Superior temporal gyrus (tissue), 1 donor: ENCODE data around the gene CD200R1L.

Source experiments
- DNase-seq: peaks from one replicate; pipeline ENCODE4 v3.0.0-alpha.2; 2016; ENCODE audit errors: extremely low spot score

CD200R1L gene

DNA sequence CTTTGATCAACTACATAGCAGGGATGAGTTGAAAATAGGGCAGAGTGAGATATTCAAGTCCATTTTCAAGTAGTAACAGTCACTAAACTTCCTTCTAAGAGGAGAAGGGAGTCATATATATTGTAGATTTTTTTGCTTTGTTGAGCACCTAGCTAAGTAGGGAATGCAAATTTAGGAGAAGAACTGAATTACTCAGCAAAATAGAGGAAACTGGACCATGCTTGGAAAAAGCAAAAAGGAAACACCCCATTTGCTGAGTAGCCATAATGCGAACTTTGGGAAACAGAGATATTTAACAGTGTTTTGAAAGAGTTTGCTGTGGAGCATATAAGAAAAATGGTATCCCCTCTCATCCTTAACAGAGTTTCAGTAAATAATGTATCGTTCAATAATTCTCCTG, 54.9 kb downstream of the CD200R1L start:
- DNase-seq, result no peak

DNA sequence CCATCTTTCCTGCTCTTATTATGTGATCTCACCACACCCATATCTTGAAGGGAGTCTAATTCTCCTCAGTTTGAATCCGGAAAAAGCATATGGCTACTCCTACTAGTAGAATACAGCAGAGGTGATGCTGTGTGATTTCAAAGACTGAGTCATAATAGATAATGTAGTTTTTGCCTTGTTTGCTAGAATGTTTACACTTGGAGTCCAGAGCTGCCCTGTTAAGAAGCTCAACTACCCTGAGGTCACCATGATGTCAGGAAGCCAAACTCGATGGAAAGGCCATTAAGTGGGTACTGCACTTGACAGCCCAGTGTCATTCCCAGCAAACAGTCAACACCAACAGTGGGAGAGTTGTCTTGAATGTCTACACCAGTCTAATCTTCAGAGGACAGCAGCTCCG, 56.9 kb downstream of the CD200R1L start:
- no peak for DNase-seq

DNA sequence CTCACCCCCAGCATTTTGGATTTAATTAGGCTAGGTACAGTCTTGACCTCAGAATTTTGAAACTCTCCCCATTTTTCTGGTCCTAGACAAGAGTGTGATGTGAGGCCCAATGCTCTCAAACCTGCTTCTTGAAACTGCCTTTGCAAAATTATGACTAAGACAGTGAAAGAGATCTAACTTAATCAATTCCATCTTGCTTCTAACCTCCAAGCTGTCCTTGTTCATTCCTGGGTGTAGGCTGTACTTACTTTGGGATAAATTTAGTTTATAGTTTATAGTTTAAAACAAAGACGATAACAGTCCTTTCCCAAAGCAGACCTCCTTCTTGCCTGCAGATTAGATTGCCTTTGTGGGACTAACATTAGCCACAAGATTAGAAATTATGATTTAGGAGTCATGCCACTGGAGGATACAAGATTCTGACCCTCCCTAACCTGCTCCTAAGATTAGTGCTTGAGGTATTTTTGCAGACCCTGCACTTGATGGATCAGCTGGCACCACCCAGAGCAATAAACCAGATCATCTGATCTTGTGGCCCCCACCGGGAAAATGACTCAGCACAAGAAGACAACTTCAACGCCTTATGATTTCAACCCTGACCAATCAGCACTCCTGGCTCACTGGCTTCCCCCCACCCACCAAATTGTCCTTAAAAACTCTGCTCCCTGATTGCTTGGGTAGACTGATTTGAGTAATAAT, 59.6 kb downstream of the CD200R1L start:
- no peak for DNase-seq

DNA sequence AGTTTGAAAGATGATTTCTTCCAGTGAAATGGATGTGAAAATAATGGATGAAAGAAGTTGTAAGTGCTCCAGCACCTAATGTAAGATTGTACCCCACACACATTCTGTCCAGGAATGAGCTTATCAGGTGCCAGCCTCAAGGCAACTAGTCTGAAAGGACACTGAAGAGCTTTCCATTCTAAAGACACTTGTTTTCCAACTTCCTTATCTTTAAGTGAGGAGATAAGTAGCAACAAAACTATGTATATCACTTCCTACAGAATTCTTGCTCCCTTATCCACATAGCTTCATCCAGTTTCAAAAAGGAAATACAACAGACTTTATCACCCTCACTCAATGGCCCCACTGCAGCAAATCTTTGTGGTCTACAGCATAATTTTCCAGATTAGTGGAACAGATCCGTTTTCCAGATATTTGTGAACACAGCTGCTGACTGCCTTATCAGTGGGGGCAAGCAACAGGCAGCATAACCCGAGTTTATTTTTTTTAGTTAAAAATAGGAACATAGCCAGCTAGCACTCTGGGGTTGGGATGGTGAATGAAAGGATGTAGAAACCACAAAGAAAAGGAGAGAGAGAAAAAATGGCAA, 60.6 kb downstream of the CD200R1L start:
- no peak for DNase-seq

- DNase-seq, result no peak
These were observed 61.2 kb downstream of the CD200R1L start for GRCh38 chr3:112785321-112786001.

- no peak for DNase-seq
These were observed 64.2 kb downstream of the CD200R1L start for GRCh38 chr3:112782491-112782890.

- DNase-seq, result no peak
These were observed 65.1 kb downstream of the CD200R1L start for GRCh38 chr3:112781599-112781998.

DNA sequence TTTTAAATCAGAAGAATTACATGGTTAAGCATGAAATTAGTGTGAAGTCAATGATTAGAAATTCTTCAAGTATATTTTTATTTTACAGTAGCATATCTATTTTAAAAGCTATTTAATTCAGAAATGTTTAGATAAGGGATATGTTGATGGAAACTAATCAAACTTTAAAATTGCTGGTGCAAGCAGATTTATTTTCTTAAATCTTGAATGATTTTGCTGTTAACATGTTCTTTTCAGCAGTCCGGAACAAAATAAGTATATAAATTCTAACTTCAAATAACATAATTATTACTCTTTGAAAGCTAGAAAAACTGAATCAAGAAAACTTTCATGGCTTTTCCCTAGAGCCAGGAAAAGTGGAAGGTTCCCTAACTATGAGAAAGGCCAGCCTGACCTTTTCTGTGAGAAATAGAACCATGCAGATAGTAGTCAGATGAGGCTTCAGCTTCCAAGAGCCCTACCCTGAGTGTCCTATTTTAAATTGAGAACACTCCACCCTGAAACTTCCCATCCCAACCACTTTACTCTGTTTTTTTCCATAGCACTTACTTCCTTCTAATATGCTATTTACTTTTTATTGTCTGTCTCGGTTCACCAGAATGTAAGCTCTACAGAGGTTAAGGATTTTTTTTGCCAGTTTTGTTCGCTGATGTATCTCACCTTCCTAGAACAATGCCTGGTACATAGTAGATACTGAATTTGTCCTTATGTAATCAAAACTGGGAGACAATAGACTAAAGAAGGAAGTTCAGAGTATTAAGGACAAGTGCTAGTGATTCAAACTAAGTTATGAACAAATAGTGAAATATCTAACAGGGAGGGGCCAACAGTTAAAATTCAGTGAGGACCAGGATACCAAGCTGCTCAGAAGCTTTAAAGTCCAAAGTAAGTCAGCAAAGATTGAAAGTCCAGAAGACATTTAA, 66.8 kb downstream of the CD200R1L start:
- DNase-seq, result no peak

DNA sequence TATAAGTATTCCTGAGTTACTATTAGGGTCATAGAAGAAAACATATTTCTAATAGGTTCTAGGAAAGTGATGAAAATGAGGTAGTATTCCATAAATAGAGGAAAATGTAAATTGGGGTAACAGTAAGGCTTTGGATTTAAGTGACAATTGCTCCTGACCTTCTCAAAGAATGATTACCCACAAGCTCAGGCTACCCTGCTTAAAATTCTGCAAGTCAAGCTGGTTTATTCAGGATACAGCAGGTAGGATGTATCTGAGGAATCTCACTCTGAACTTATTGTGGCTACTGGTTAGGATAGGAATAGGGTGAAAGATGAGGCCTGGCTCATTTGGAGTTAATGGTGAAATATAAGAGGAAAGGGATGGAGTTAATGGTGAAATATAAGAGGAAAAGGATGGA, 67.7 kb downstream of the CD200R1L start:
- DNase-seq, result no peak

- no peak for DNase-seq
These were observed 68.2 kb downstream of the CD200R1L start for GRCh38 chr3:112778353-112778948.

DNA sequence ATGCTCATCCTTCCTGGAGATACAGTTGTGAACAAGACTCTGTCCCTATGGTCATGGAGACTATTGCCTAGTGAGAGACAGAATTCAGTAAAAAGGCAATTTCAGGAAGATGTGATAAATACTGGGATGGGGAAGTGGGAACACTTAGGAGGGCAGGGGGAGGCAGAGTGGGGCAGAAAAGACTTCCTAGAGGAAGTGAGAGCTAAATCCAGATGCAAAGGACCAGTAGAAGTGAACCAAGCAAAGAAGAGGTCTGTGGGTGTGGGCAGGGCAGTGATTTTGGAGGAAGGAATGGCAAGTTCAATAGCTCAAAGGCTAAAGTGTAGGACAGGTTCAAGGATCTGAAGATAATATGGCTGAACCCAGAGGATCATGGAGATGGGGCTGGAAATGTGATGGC, 68.9 kb downstream of the CD200R1L start:
- no peak for DNase-seq

DNA sequence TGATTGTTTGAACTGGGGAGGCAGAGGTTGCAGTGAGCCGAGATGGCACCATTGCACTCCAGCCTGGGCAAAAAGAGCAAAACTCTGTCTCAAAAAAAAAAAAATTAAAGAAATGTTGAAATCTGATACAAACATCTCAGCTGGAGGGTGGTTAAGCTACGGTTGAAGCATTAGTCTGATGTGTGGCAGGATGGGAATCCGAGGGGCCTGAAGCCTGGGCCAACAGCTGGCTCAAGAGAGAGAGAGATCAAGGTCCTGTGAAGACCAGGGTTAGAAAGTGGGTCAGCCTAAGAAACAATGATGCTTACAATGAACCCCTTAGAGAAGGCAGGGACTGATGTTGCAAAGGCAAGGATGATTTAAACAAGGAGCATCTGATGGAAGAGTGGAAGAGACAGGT, 69.8 kb downstream of the CD200R1L start:
- DNase-seq, result no peak

GRCh38 chr3:112776000-112776399, 70.7 kb downstream of the CD200R1L start:
- DNase-seq, result no peak

- DNase-seq, result no peak
These were observed 71.5 kb downstream of the CD200R1L start for GRCh38 chr3:112775011-112775742.

- DNase-seq, result no peak
These were observed 72.3 kb downstream of the CD200R1L start for GRCh38 chr3:112774293-112774926.

- DNase-seq, result no peak
These were observed 72.8 kb downstream of the CD200R1L start for GRCh38 chr3:112773864-112774263.

GRCh38 chr3:112770951-112771350, 75.7 kb downstream of the CD200R1L start:
- no peak for DNase-seq

- DNase-seq, result no peak
These were observed 76.5 kb downstream of the CD200R1L start for GRCh38 chr3:112770032-112770626.

- no peak for DNase-seq
These were observed 77.2 kb downstream of the CD200R1L start for GRCh38 chr3:112769286-112769978.
